ENCODE measurements around the gene TBX22.
"Not testable (repeated sequence)": the region's sequence is repeated elsewhere in the genome, so short reads cannot be mapped to it uniquely, and the experiment has no call there.

Gene TBX22

GRCh38 chrX:80014141-80014940, at the start of gene TBX22:
TSS of gene TBX22 (plus strand) at chrX:80014753. CDS start at chrX:80022270, 7,517 bp downstream.
- TF ChIP-seq POLR2A (IDR thresholded peaks at IDR 0.05; ENCODE audit: low read depth, low read length) = no peak
- DNase-seq (ENCODE audit: insufficient read length, low spot score) (no peak), FAIRE-seq (no peak)

GRCh38 chrX:79975605-79976004, 38.9 kb upstream of the TBX22 start:
- no peak for TF ChIP-seq POLR2A (IDR thresholded peaks at IDR 0.05; ENCODE audit: low read depth, low read length)
- FAIRE-seq (no peak), DNase-seq (ENCODE audit: insufficient read length, low spot score) (no peak)

- TF ChIP-seq POLR2A (IDR thresholded peaks at IDR 0.05; ENCODE audit: low read depth, low read length) = no peak
- no peak for DNase-seq (ENCODE audit: insufficient read length, low spot score)
- no peak for FAIRE-seq
These were observed 10.1 kb upstream of the TBX22 start for GRCh38 chrX:80004458-80004857.

GRCh38 chrX:80011522-80011921, 3.0 kb upstream of the TBX22 start:
- no peak for TF ChIP-seq POLR2A (IDR thresholded peaks at IDR 0.05; ENCODE audit: low read depth, low read length)
- DNase-seq (ENCODE audit: insufficient read length, low spot score) (no peak), FAIRE-seq (no peak)

GRCh38 chrX:80016182-80016581, 1.6 kb downstream of the TBX22 start:
- DNase-seq (ENCODE audit: insufficient read length, low spot score) (no peak), FAIRE-seq (no peak)
- TF ChIP-seq POLR2A (IDR thresholded peaks at IDR 0.05; ENCODE audit: low read depth, low read length) = no peak

- no peak for TF ChIP-seq POLR2A (IDR thresholded peaks at IDR 0.05; ENCODE audit: low read depth, low read length)
- no peak for FAIRE-seq
- no peak for DNase-seq (ENCODE audit: insufficient read length, low spot score)
These were observed 7.1 kb downstream of the TBX22 start for GRCh38 chrX:80021621-80022020.

- no peak for DNase-seq (ENCODE audit: insufficient read length, low spot score)
- FAIRE-seq = no peak
- no peak for TF ChIP-seq POLR2A (IDR thresholded peaks at IDR 0.05; ENCODE audit: low read depth, low read length)
These were observed 7.9 kb downstream of the TBX22 start for GRCh38 chrX:80022363-80023031.

GRCh38 chrX:80026116-80026515, 11.6 kb downstream of the TBX22 start:
- no peak for TF ChIP-seq POLR2A (IDR thresholded peaks at IDR 0.05; ENCODE audit: low read depth, low read length)
- FAIRE-seq (no peak), DNase-seq (ENCODE audit: insufficient read length, low spot score) (no peak)

GRCh38 chrX:80066156-80066555, 51.6 kb downstream of the TBX22 start:
- not testable (repeated sequence) for DNase-seq (ENCODE audit: insufficient read length, low spot score); FAIRE-seq

GRCh38 chrX:80075625-80076024, 61.1 kb downstream of the TBX22 start:
- FAIRE-seq; DNase-seq (ENCODE audit: insufficient read length, low spot score): not testable (repeated sequence)

Measured in H54 (cell line).